ENCODE results near the gene PPP1CA. TPM values are rescaled to one million over a fixed set of nuclear protein-coding genes. Genes with fewer than 3 reads are reported as not detected.

PPP1CA gene
- total RNA-seq, 1 donor from 2014 or later: 159 TPM

GRCh38 chr11:67382276-67383136, 19.2 kb downstream of the PPP1CA start:
- Mint-ChIP-seq H3K9me3 (ENCODE audit: unreplicated experiment) (no peaks in the 10 kb centered on the region), H3K4me3 (ENCODE audit: unreplicated experiment) (peak overlapping the region; percentile 51), H3K27me3 (ENCODE audit: low read depth, unreplicated experiment) (peaks cover 6% of the 10 kb centered on the region), H3K4me1 (ENCODE audit: low read depth, unreplicated experiment) (peaks cover 27% of the 10 kb centered on the region), H3K36me3 (ENCODE audit: low read depth, unreplicated experiment) (no peaks in the 10 kb centered on the region), H3K27ac (ENCODE audit: unreplicated experiment) (no peak overlapping the region)
- H3K9ac ChIP-seq (ENCODE audit: low read length): no peak overlapping the region
- H4K20me1 ChIP-seq (ENCODE audit: insufficient read depth, low read length): no peaks in the 10 kb centered on the region
- no peak for TF ChIP-seq EZH2 (IDR thresholded peaks at IDR 0.05; ENCODE audit: insufficient read depth, low read length)
- TF ChIP-seq, protein P1, sequence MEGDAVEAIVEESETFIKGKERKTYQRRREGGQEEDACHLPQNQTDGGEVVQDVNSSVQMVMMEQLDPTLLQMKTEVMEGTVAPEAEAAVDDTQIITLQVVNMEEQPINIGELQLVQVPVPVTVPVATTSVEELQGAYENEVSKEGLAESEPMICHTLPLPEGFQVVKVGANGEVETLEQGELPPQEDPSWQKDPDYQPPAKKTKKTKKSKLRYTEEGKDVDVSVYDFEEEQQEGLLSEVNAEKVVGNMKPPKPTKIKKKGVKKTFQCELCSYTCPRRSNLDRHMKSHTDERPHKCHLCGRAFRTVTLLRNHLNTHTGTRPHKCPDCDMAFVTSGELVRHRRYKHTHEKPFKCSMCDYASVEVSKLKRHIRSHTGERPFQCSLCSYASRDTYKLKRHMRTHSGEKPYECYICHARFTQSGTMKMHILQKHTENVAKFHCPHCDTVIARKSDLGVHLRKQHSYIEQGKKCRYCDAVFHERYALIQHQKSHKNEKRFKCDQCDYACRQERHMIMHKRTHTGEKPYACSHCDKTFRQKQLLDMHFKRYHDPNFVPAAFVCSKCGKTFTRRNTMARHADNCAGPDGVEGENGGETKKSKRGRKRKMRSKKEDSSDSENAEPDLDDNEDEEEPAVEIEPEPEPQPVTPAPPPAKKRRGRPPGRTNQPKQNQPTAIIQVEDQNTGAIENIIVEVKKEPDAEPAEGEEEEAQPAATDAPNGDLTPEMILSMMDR (IDR thresholded peaks at IDR 0.05; ENCODE audit: insufficient read depth, low read depth, low read length): peak; percentile 97
- H3K4me3 ChIP-seq (ENCODE audit: insufficient read depth, low read depth, low read length): no peak overlapping the region
- DNase-seq (ENCODE audit: low read depth) (no peak), FAIRE-seq (no peak)
- no peaks in the 10 kb centered on the region for H3K79me2 ChIP-seq (ENCODE audit: insufficient read depth, low read length)
- peaks cover 3% of the 10 kb centered on the region for H3K27me3 ChIP-seq (ENCODE audit: insufficient read depth, low read length)
- H3K4me1 ChIP-seq (ENCODE audit: insufficient read depth, low read length): peaks cover 25% of the 10 kb centered on the region
- H2AFZ ChIP-seq (ENCODE audit: low read depth, low read length): peak overlapping the region; percentile 38
- H3K36me3 ChIP-seq (ENCODE audit: insufficient read depth, low read length): no peaks in the 10 kb centered on the region
- H3K9me3 ChIP-seq (ENCODE audit: insufficient read depth, low read depth, low read length): no peaks in the 10 kb centered on the region
- H3K4me2 ChIP-seq (ENCODE audit: low read length): no peak overlapping the region
- no peak overlapping the region for H3K27ac ChIP-seq (ENCODE audit: low read depth, low read length)

GRCh38 chr11:67381244-67381972, 20.2 kb downstream of the PPP1CA start:
- no peaks in the 10 kb centered on the region for H3K36me3 Mint-ChIP-seq (ENCODE audit: low read depth, unreplicated experiment)
- Histone ChIP-seq H3K4me3 (ENCODE audit: insufficient read depth, low read depth, low read length) (no peak overlapping the region), H3K27ac (ENCODE audit: low read depth, low read length) (no peak overlapping the region), H2AFZ (ENCODE audit: low read depth, low read length) (no peak overlapping the region), H4K20me1 (ENCODE audit: insufficient read depth, low read length) (no peaks in the 10 kb centered on the region), H3K9ac (ENCODE audit: low read length) (no peak overlapping the region), H3K4me2 (ENCODE audit: low read length) (no peak overlapping the region), H3K27me3 (ENCODE audit: insufficient read depth, low read length) (peaks cover 3% of the 10 kb centered on the region), H3K9me3 (ENCODE audit: insufficient read depth, low read depth, low read length) (no peaks in the 10 kb centered on the region), H3K36me3 (ENCODE audit: insufficient read depth, low read length) (no peaks in the 10 kb centered on the region), H3K4me1 (ENCODE audit: insufficient read depth, low read length) (peaks cover 25% of the 10 kb centered on the region), H3K79me2 (ENCODE audit: insufficient read depth, low read length) (no peaks in the 10 kb centered on the region)
- peaks cover 22% of the 10 kb centered on the region for H3K4me1 Mint-ChIP-seq (ENCODE audit: low read depth, unreplicated experiment)
- no peak for DNase-seq (ENCODE audit: low read depth)
- no peak overlapping the region for H3K4me3 Mint-ChIP-seq (ENCODE audit: unreplicated experiment)
- no peaks in the 10 kb centered on the region for H3K9me3 Mint-ChIP-seq (ENCODE audit: unreplicated experiment)
- no peak for FAIRE-seq
- peaks cover 6% of the 10 kb centered on the region for H3K27me3 Mint-ChIP-seq (ENCODE audit: low read depth, unreplicated experiment)
- TF ChIP-seq, protein P1 (IDR thresholded peaks at IDR 0.05; ENCODE audit: insufficient read depth, low read depth, low read length): no peak
- TF ChIP-seq EZH2 (IDR thresholded peaks at IDR 0.05; ENCODE audit: insufficient read depth, low read length): no peak
- no peak overlapping the region for H3K27ac Mint-ChIP-seq (ENCODE audit: unreplicated experiment)
